Stomach (tissue), 9 donors: ENCODE results near the gene PPP2R2C. TPM values are rescaled to one million over a fixed set of nuclear protein-coding genes. Genes with fewer than 3 reads are reported as not detected.

Experiments
- DNase-seq, 2 donors: peaks; one replicate each; pipeline versions ENCODE4 v3.0.0 to v3.0.0-alpha.2; 2013 to 2019
- H3K27ac ChIP-seq, 5 donors: fragments of 200-600 bp in 4 of 5; sonication (generic) in 4 of 5; one replicate each; pipeline ENCODE4 v1.5.1; 2013 to 2019; ENCODE audit warnings: mild to moderate bottlenecking in 1 of 5, moderate library complexity in 1 of 5
- H3K27me3 ChIP-seq, 3 donors: fragments of 200-600 bp; sonication (generic); one replicate each; pipeline ENCODE4 v1.5.1; 2017 to 2019; ENCODE audit warnings: mixed run types in 1 of 3
- H3K36me3 ChIP-seq, 4 donors: fragments of 200-600 bp; sonication (generic); 1 replicate in 3 of 4; 2 replicates in 1 of 4; pipeline ENCODE4 v1.5.1; 2016 to 2019
- H3K4me1 ChIP-seq, 4 donors: fragments of 200-600 bp; sonication (generic); one replicate each; pipeline ENCODE4 v1.5.1; 2016 to 2019
- H3K4me3 ChIP-seq, 4 donors: fragments of 200-600 bp; sonication (generic) in 3 of 4; one replicate each; pipeline ENCODE4 v1.5.1; 2016 to 2019; ENCODE audit warnings: mild to moderate bottlenecking in 1 of 4
- H3K9me3 ChIP-seq, 4 donors: fragments of 200-600 bp; sonication (generic); one replicate each; pipeline ENCODE4 v1.5.1; 2016 to 2019
- CTCF ChIP-seq, 7 experiments: fragments of 450-650 bp in 4 of 7; fragments of 200-600 bp in 3 of 7; sonication (generic) in 3 of 7; IDR thresholded peaks; one replicate each; pipeline ENCODE4 v1.5.1; 2016 to 2019; ENCODE audit warnings: antibody characterized with exemption in 7 of 7, control low read depth in 2 of 7, mild to moderate bottlenecking in 1 of 7
- EP300 ChIP-seq: sonication (generic); formaldehyde crosslinking; IDR thresholded peaks from one replicate; pipeline ENCODE4 v1.6.1; 2017; ENCODE audit warnings: antibody characterized with exemption
- POLR2A ChIP-seq, 4 donors: fragments of 450-650 bp; IDR thresholded peaks; one replicate each; pipeline ENCODE4 v1.6.1; 2016; ENCODE audit warnings: antibody characterized with exemption in 4 of 4, control low read depth in 2 of 4, mild to moderate bottlenecking in 1 of 4, moderate library complexity in 1 of 4
- POLR2AphosphoS5 ChIP-seq, 3 donors: sonication (generic); formaldehyde crosslinking; IDR thresholded peaks; one replicate each; pipeline ENCODE4 v1.6.1; 2016; ENCODE audit warnings: antibody characterized with exemption in 3 of 3
- WGBS, 5 donors: extraction: QIAGEN DNeasy Blood & Tissue Kit in 3 of 5; methylation state at CpG; one replicate each; pipeline versions ENCODE4 v1.1.5 to v1.1.7; 2013 to 2018; 5-methylcytosine and 5-hydroxymethylcytosine counted together
- intact Hi-C: fragments of 100-400 bp; cut with DNase I; formaldehyde crosslinking; loops from one replicate; pipeline ENCODE4 v1.15.1; 2023; ENCODE audit warnings: low total_unique reads
- polyA plus RNA-seq, 3 donors: library from polyadenylated mRNA; stranded (reverse); fragments of 200-250 nt; gene quantifications; one replicate each; pipeline ENCODE4 v1.2.3, GENCODE V29; 2013
- total RNA-seq, 5 donors: library from RNA; depleted of rRNA; stranded (reverse); fragments of >200 nt; gene quantifications; one replicate each; pipeline versions ENCODE4 v1.1.0 to v1.2.3, GENCODE V29; 2014 to 2016
- donor health status: healthy with polysubstance abuse.
- donor health status: Bipolar disorder and iron deficiency.
- donor health status: healthy.

Gene PPP2R2C
- total and polyA plus RNA-seq, 8 donors, result 1.4 to 5.0 (median 1.5) TPM; not detected in 5

- intact Hi-C loops, result no loop called here
- Histone ChIP-seq H3K27me3 (no peaks in the 10 kb centered on the region), H3K9me3 (no peaks in the 10 kb centered on the region), H3K27ac (no peak overlapping the region), H3K4me1 (no peaks in the 10 kb centered on the region), H3K4me3 (no peak overlapping the region), H3K36me3 (peaks cover 45 to 100% (median 99%) of the 10 kb centered on the region in 4 donors)
- WGBS, 5 donors, result 78 to 88% (median 86%) methylated on average over 6 to 13 of the region's 13 CpGs
- DNase-seq, result no peak
- TF ChIP-seq POLR2A (IDR thresholded peaks at IDR 0.05) (no peak), CTCF (IDR thresholded peaks at IDR 0.05) (no peak), POLR2AphosphoS5 (IDR thresholded peaks at IDR 0.05) (no peak), EP300 (no peak)
Measured at GRCh38 chr4:6292376-6293096, 179.9 kb downstream of the PPP2R2C start.

- 82 to 91% (median 87%) methylated on average over 10 to 21 of the region's 21 CpGs for WGBS, 5 donors
- H3K36me3 ChIP-seq, result peaks cover 48 to 100% (median 99%) of the 10 kb centered on the region in 4 donors
- H3K9me3 ChIP-seq, result no peaks in the 10 kb centered on the region
- H3K27me3 ChIP-seq, result no peaks in the 10 kb centered on the region
- TF ChIP-seq EP300, result no peak
- TF ChIP-seq POLR2A (IDR thresholded peaks at IDR 0.05), result no peak
- TF ChIP-seq POLR2AphosphoS5 (IDR thresholded peaks at IDR 0.05), result no peak
- TF ChIP-seq CTCF (IDR thresholded peaks at IDR 0.05), result no peak
- DNase-seq, result no peak
- H3K4me3 ChIP-seq, result no peak overlapping the region
- intact Hi-C loops, result no loop called here
- H3K27ac ChIP-seq, result no peak overlapping the region
- H3K4me1 ChIP-seq, result no peaks in the 10 kb centered on the region
Measured at GRCh38 chr4:6291784-6292297, 180.6 kb downstream of the PPP2R2C start.

GRCh38 chr4:6290769-6291547, 181.5 kb downstream of the PPP2R2C start:
- Histone ChIP-seq H3K4me3 (no peak overlapping the region), H3K4me1 (no peaks in the 10 kb centered on the region), H3K36me3 (peaks cover 40 to 100% (median 95%) of the 10 kb centered on the region in 4 donors), H3K27me3 (no peaks in the 10 kb centered on the region), H3K9me3 (no peaks in the 10 kb centered on the region), H3K27ac (no peak overlapping the region)
- intact Hi-C loops, result no loop called here
- DNase-seq, result no peak
- 87 to 95% (median 89%) methylated on average over 14 to 25 of the region's 25 CpGs for WGBS, 5 donors
- TF ChIP-seq EP300 (no peak), CTCF (IDR thresholded peaks at IDR 0.05) (no peak), POLR2AphosphoS5 (IDR thresholded peaks at IDR 0.05) (no peak), POLR2A (IDR thresholded peaks at IDR 0.05) (no peak)

- Histone ChIP-seq H3K27ac (no peak overlapping the region), H3K27me3 (no peaks in the 10 kb centered on the region), H3K4me3 (no peak overlapping the region), H3K9me3 (no peaks in the 10 kb centered on the region), H3K4me1 (no peaks in the 10 kb centered on the region), H3K36me3 (peaks cover 34 to 100% (median 92%) of the 10 kb centered on the region in 4 donors)
- TF ChIP-seq POLR2A (IDR thresholded peaks at IDR 0.05) (no peak), CTCF (IDR thresholded peaks at IDR 0.05) (no peak), EP300 (no peak), POLR2AphosphoS5 (IDR thresholded peaks at IDR 0.05) (no peak)
- DNase-seq, result no peak
- WGBS, 5 donors, result 84 to 94% (median 93%) methylated on average over 7 of the region's 7 CpGs
- intact Hi-C loops, result no loop called here
Measured at GRCh38 chr4:6290256-6290655, 182.2 kb downstream of the PPP2R2C start.
